ENCODE data around the gene PHLDB3. TPM values are rescaled to one million over a fixed set of nuclear protein-coding genes. Genes with fewer than 3 reads are reported as not detected.
A peak's percentile ranks its signal among the peaks of the same experiment; 100 is the strongest.
"Not testable (repeated sequence)": the region's sequence is repeated elsewhere in the genome, so short reads cannot be mapped to it uniquely, and the experiment has no call there.

Gene PHLDB3
- total and polyA plus RNA-seq, 10 donors = 8.0 to 23.0 (median 16.1) TPM

DNA sequence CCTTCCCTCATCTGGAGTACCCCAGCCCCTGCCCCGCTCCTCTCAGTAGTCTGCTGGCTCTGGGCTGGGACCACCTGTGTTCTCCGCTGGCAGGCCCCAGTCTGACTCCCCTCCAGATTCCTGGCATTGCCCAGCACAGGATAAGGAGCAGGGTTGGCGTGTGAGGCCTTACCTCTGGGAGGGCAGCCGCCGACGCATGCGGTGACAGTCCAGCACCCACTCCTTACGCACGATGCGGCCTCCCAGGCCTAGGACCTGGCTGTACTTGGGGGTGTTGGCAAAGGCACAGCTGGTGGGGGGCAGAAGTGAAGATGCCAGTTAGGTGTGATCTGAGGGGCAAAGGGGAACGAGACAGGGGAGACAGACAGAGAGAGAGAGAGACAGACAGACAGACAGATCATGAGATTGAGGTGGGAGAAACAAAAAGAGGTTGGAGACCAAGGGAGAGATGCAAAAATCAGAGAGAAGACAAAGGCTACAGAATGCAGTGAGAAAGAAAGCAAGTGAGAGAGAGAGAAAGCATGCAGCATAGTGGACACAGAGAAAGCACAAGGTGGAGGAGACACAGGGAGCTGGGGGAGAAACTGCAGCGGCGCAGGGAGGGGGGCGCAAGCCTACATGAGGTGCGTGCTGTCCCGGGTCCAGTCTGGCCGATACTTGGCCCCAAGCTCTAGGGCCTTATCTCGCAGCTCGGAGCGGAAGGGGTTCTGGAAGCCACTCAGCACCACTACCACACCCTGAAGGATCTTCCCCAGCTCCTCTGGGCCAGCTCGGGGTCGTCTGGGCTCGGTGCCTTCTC, 47.1 kb upstream of the PHLDB3 start:
- 91 to 97% (median 94%) methylated on average over 23 of the region's 23 CpGs for WGBS, 5 donors
- no peak for TF ChIP-seq POLR2A (IDR thresholded peaks at IDR 0.05)
- TF ChIP-seq CTCF (IDR thresholded peaks at IDR 0.05 in 8 of 11, conservative IDR thresholded peaks at IDR 0.05 in 3 of 11) = no peak
- no peak for TF ChIP-seq POLR2AphosphoS5 (IDR thresholded peaks at IDR 0.05)
- Histone ChIP-seq H3K4me3 (no peak overlapping the region), H3K36me3 (peaks cover 0 to 96% (median 45%) of the 10 kb centered on the region in 6 donors), H3K4me1 (peaks cover 0 to 16% (median 7%) of the 10 kb centered on the region in 6 donors), H3K9me3 (no peaks in the 10 kb centered on the region), H3K27me3 (replicated peaks in 1 of 7) (no peaks in the 10 kb centered on the region), H3K27ac (no peak overlapping the region)
- intact Hi-C loops (cut with DNase I; ENCODE audit: low total_unique reads) = no loop called here
- peak; percentile 61 for DNase-seq

DNA sequence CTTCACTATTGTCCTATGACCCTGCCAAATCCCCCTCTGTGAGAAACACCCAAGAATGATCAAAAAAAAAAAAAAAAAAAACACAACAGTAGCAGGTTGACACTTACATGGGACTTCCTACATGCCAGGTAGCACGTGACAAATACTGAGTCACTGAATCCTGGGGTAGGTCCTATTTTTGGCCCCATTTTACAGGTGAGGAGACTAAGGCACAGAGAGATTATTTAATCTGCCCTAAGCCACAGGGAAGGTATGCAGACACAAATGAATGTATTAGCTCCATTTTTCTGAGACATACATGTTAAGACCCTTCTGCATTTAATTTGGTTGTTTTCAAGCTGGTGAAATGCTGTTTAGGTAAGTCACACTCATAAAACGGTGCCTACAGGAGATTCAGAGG, 44.2 kb upstream of the PHLDB3 start:
- intact Hi-C loops (cut with DNase I; ENCODE audit: low total_unique reads) = no loop called here
- no peak overlapping the region for H3K4me3 ChIP-seq
- H3K4me1 ChIP-seq = no peaks in the 10 kb centered on the region
- no peak for DNase-seq
- no peaks in the 10 kb centered on the region for H3K27me3 ChIP-seq (replicated peaks in 1 of 7)
- no peak overlapping the region for H3K27ac ChIP-seq
- H3K9me3 ChIP-seq = no peaks in the 10 kb centered on the region
- TF ChIP-seq POLR2AphosphoS5 (IDR thresholded peaks at IDR 0.05) (no peak), CTCF (IDR thresholded peaks at IDR 0.05 in 8 of 11, conservative IDR thresholded peaks at IDR 0.05 in 3 of 11) (no peak), POLR2A (IDR thresholded peaks at IDR 0.05) (no peak)
- 77 to 97% (median 85%) methylated on average over 2 of the region's 2 CpGs for WGBS, 5 donors
- H3K36me3 ChIP-seq = peaks cover 3 to 96% (median 58%) of the 10 kb centered on the region in 6 donors

DNA sequence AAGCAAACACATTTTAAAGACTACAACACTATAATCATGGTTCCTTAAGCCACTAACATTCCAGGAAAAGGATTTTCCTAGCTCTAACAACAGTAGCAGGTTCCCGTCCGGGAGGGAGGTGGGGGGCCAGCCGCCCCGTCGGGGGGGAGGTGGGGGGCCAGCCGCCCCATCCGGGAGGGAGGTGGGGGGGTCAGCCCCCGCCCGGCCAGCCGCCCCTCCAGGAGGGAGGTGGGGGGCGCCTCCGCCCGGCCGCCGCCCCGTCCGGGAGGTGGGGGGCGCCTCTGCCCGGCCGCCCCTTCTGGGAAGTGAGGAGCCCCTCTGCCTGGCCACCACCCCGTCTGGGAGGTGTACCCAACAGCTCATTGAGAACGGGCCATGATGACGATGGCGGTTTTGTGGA, 43.4 kb upstream of the PHLDB3 start:
- peak; percentile 33 for DNase-seq
- 90 to 100% (median 99%) methylated on average over 4 to 20 of the region's 24 CpGs for WGBS, 5 donors
- H3K4me3 ChIP-seq; H3K27ac ChIP-seq; H3K4me1 ChIP-seq; H3K9me3 ChIP-seq; H3K27me3 ChIP-seq (replicated peaks in 1 of 7); intact Hi-C loops (cut with DNase I; ENCODE audit: low total_unique reads): not testable (repeated sequence)
- peaks cover 3 to 96% (median 58%) of the 10 kb centered on the region in 6 donors for H3K36me3 ChIP-seq

DNA sequence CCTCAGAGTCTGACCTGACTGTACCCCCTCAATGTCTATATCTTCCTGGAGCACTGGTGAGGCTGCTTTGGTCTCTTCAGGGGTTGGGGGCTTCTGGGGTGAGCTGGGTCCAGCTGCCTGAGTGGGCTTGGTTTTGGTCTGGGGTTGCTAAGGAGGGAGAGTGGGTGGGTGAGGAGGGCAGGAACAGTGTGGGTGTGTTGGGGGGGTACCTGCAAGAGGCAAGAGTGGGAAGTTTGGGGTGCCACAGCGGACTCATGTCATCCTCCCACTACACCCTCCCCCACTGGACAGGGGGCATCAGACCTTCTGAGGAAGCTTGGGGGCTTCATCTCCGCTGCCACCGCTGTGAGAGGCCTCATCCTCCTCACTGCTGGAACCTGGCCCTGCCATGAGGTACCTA, 42.0 kb upstream of the PHLDB3 start:
- Histone ChIP-seq H3K27ac (no peak overlapping the region), H3K36me3 (peaks cover 3 to 96% (median 64%) of the 10 kb centered on the region in 6 donors), H3K27me3 (replicated peaks in 1 of 7) (no peaks in the 10 kb centered on the region), H3K4me3 (no peak overlapping the region), H3K9me3 (no peaks in the 10 kb centered on the region), H3K4me1 (no peaks in the 10 kb centered on the region)
- 96 to 100% (median 99%) methylated on average over 3 of the region's 3 CpGs; no CpG with 5 or more reads in 1 of the 5 donors for WGBS, 5 donors
- DNase-seq = peak; percentile 30
- no peak for TF ChIP-seq POLR2AphosphoS5 (IDR thresholded peaks at IDR 0.05)
- TF ChIP-seq POLR2A (IDR thresholded peaks at IDR 0.05) = no peak
- no peak for TF ChIP-seq CTCF (IDR thresholded peaks at IDR 0.05 in 8 of 11, conservative IDR thresholded peaks at IDR 0.05 in 3 of 11)
- intact Hi-C loops (cut with DNase I; ENCODE audit: low total_unique reads) = no loop called here
